Neural progenitor cell (in vitro differentiated cells): ENCODE data around the gene ODAPH. TPM values are rescaled to one million over a fixed set of nuclear protein-coding genes. Genes with fewer than 3 reads are reported as not detected.

Source experiments
- DNase-seq: peaks from one replicate; pipeline ENCODE4 v3.0.0-alpha.2; 2016; ENCODE audit warnings: low spot score
- H2AFZ ChIP-seq: fragments of 200-600 bp; sonication (generic); replicated peaks from 2 replicates; pipeline ENCODE4 v1.6.1; 2016; ENCODE audit warnings: antibody characterized with exemption
- H3F3A ChIP-seq: fragments of 200-600 bp; sonication (generic); 2 replicates; pipeline ENCODE4 v1.6.1; 2016; ENCODE audit warnings: antibody characterized with exemption, low read depth
- H3K27ac ChIP-seq: fragments of 200-600 bp; sonication (generic); 2 replicates; pipeline ENCODE4 v1.5.1; 2016; ENCODE audit warnings: mild to moderate bottlenecking
- H3K27me3 ChIP-seq: fragments of 200-600 bp; sonication (generic); 2 replicates; pipeline ENCODE4 v1.6.1; 2016; ENCODE audit warnings: mild to moderate bottlenecking, moderate library complexity
- H3K36me3 ChIP-seq: fragments of 200-600 bp; sonication (generic); 2 replicates; pipeline ENCODE4 v1.5.1; 2016
- H3K4me1 ChIP-seq: fragments of 200-600 bp; sonication (generic); 2 replicates; pipeline ENCODE4 v1.6.1; 2016; ENCODE audit warnings: mixed run types
- H3K4me2 ChIP-seq: fragments of 200-600 bp; sonication (generic); 2 replicates; pipeline ENCODE4 v1.6.1; 2016
- H3K4me3 ChIP-seq: fragments of 200-600 bp; sonication (generic); 2 replicates; pipeline ENCODE4 v1.5.1; 2016
- H3K79me2 ChIP-seq: fragments of 200-600 bp; sonication (generic); 2 replicates; pipeline ENCODE4 v1.6.1; 2016; ENCODE audit warnings: low read depth
- H3K9ac ChIP-seq: fragments of 200-600 bp; sonication (generic); 2 replicates; pipeline ENCODE4 v1.6.1; 2016
- H3K9me3 ChIP-seq: fragments of 200-600 bp; sonication (generic); 2 replicates; pipeline ENCODE4 v1.5.1; 2016; ENCODE audit warnings: low read depth
- H4K20me1 ChIP-seq: fragments of 200-600 bp; sonication (generic); 2 replicates; pipeline ENCODE4 v1.6.1; 2016; ENCODE audit warnings: low read depth
- H3K27ac Mint-ChIP-seq: 3 replicates; pipeline ENCODE4 v1.8.0; 2021; ENCODE audit warnings: mixed read lengths
- H3K27me3 Mint-ChIP-seq: 2 replicates; pipeline ENCODE4 v1.8.0; 2022; ENCODE audit warnings: low read depth, mild to moderate bottlenecking, inconsistent platforms, moderate library complexity, mixed read lengths; ENCODE audit not compliant: insufficient read depth
- H3K36me3 Mint-ChIP-seq: 3 replicates; pipeline ENCODE4 v1.8.0; 2021; ENCODE audit warnings: mixed read lengths
- H3K4me1 Mint-ChIP-seq: 3 replicates; pipeline ENCODE4 v1.8.0; 2021; ENCODE audit warnings: mixed read lengths
- H3K4me3 Mint-ChIP-seq: 3 replicates; pipeline ENCODE4 v1.8.0; 2021; ENCODE audit warnings: mild to moderate bottlenecking, moderate library complexity, mixed read lengths
- H3K9me3 Mint-ChIP-seq: 3 replicates; pipeline ENCODE4 v1.8.0; 2020; ENCODE audit warnings: mixed read lengths
- CTCF ChIP-seq: fragments of 200-600 bp; sonication (generic); IDR thresholded peaks from 2 replicates; pipeline ENCODE4 v1.5.1; 2017; ENCODE audit warnings: antibody characterized with exemption, mild to moderate bottlenecking
- EZH2 ChIP-seq: fragments of 200-600 bp; sonication (generic); IDR thresholded peaks from 2 replicates; pipeline ENCODE4 v1.6.1; 2017; ENCODE audit warnings: antibody characterized with exemption, mild to moderate bottlenecking, moderate library complexity
- EZH2phosphoT487 ChIP-seq: fragments of 200-600 bp; sonication (generic); IDR thresholded peaks from 2 replicates; pipeline ENCODE4 v1.6.1; 2017; ENCODE audit warnings: antibody characterized with exemption
- total RNA-seq: library from RNA; depleted of rRNA; stranded (reverse); fragments of >200 nt; gene quantifications from 2 replicates; pipeline ENCODE4 v1.2.3, GENCODE V29; 2015; ENCODE audit warnings: low replicate concordance

The ODAPH gene
- total RNA-seq, 1 donor from 2014 or later, result not detected

DNA sequence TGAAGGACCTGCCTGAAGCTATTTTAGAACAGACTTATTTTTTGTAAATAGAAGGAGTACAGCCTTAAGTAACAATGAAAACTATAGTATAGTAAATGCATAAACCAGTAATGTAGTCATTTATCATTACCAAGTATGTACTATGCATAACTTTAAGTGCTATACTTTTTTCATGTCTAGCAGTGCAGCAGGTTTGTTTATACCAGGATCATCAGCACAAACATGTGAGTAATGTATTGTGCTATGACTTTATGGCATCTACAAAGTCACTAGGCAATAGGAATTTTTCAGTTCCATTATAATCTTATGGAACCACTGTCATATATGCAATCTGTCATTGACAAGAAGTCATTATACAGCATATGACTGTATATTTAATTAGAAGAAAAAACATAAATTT is 3.4 kb upstream of the ODAPH start:
- Histone ChIP-seq H3K9ac (no peak overlapping the region), H3F3A (no peaks in the 10 kb centered on the region), H3K79me2 (no peaks in the 10 kb centered on the region), H3K4me2 (no peak overlapping the region), H3K27ac (no peak overlapping the region), H3K9me3 (no peaks in the 10 kb centered on the region), H2AFZ (no peak overlapping the region), H3K4me1 (peaks cover 9% of the 10 kb centered on the region), H3K27me3 (no peaks in the 10 kb centered on the region), H3K36me3 (no peaks in the 10 kb centered on the region), H4K20me1 (no peaks in the 10 kb centered on the region), H3K4me3 (no peak overlapping the region)
- no peak for TF ChIP-seq CTCF
- TF ChIP-seq EZH2phosphoT487, result no peak
- TF ChIP-seq EZH2, result no peak
- no peak overlapping the region for H3K27ac Mint-ChIP-seq
- no peaks in the 10 kb centered on the region for H3K36me3 Mint-ChIP-seq
- DNase-seq, result no peak
- H3K9me3 Mint-ChIP-seq, result no peaks in the 10 kb centered on the region
- no peak overlapping the region for H3K4me3 Mint-ChIP-seq
- peaks cover 24% of the 10 kb centered on the region for H3K4me1 Mint-ChIP-seq
- peaks cover 5% of the 10 kb centered on the region for H3K27me3 Mint-ChIP-seq

DNA sequence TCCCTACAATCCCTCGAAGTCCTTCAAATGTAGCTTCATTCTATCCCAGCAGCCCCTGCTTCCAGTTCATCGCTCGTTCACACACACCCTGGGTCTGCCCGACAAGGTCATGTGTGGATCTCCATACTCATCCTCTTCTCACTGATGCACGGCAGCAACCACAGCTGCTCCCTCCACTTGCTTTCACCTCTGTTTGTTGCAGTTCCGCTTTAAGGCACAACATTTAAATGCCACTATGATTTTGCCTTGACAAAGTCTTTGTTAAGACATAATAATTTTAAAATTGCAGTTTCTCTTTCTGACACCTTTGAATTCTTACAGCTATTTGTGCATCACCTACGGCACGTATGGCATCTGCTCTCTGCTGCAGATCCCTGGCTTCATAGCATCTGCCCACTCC is 1.8 kb downstream of the ODAPH start:
- Mint-ChIP-seq H3K36me3 (no peaks in the 10 kb centered on the region), H3K4me3 (no peak overlapping the region), H3K4me1 (peaks cover 23% of the 10 kb centered on the region), H3K27me3 (peaks cover 2% of the 10 kb centered on the region), H3K27ac (no peak overlapping the region), H3K9me3 (no peaks in the 10 kb centered on the region)
- H3K79me2 ChIP-seq, result no peaks in the 10 kb centered on the region
- H3K9ac ChIP-seq, result no peak overlapping the region
- no peak for DNase-seq
- no peaks in the 10 kb centered on the region for H3K36me3 ChIP-seq
- no peak overlapping the region for H3K27ac ChIP-seq
- H3K4me1 ChIP-seq, result peaks cover 9% of the 10 kb centered on the region
- H3K27me3 ChIP-seq, result no peaks in the 10 kb centered on the region
- no peak overlapping the region for H2AFZ ChIP-seq
- no peaks in the 10 kb centered on the region for H3F3A ChIP-seq
- no peaks in the 10 kb centered on the region for H3K9me3 ChIP-seq
- H4K20me1 ChIP-seq, result no peaks in the 10 kb centered on the region
- H3K4me2 ChIP-seq, result no peak overlapping the region
- H3K4me3 ChIP-seq, result no peak overlapping the region
- TF ChIP-seq CTCF (no peak), EZH2phosphoT487 (no peak)

- Histone ChIP-seq H3K9me3 (no peaks in the 10 kb centered on the region), H3K9ac (no peak overlapping the region), H3K79me2 (no peaks in the 10 kb centered on the region), H3K4me1 (peaks cover 3% of the 10 kb centered on the region), H3K4me3 (no peak overlapping the region), H3F3A (no peaks in the 10 kb centered on the region), H3K27me3 (no peaks in the 10 kb centered on the region), H3K27ac (no peak overlapping the region), H3K36me3 (no peaks in the 10 kb centered on the region), H4K20me1 (no peaks in the 10 kb centered on the region), H2AFZ (peak overlapping the region; percentile 81), H3K4me2 (no peak overlapping the region)
- DNase-seq, result peak; percentile 62
- Mint-ChIP-seq H3K27ac (no peak overlapping the region), H3K4me1 (peaks cover 6% of the 10 kb centered on the region), H3K27me3 (peaks cover 4% of the 10 kb centered on the region), H3K4me3 (no peak overlapping the region), H3K9me3 (no peaks in the 10 kb centered on the region), H3K36me3 (no peaks in the 10 kb centered on the region)
- no peak for TF ChIP-seq CTCF
- no peak for TF ChIP-seq EZH2
- TF ChIP-seq EZH2phosphoT487, result no peak
These were observed 5.9 kb downstream of the ODAPH start for GRCh38 chr4:75561789-75562188.

GRCh38 chr4:75564023-75564422 is 8.2 kb downstream of the ODAPH start:
- no peaks in the 10 kb centered on the region for H3F3A ChIP-seq
- H3K36me3 ChIP-seq, result no peaks in the 10 kb centered on the region
- Mint-ChIP-seq H3K4me3 (no peak overlapping the region), H3K9me3 (peaks cover 5% of the 10 kb centered on the region), H3K27ac (no peak overlapping the region), H3K27me3 (peaks cover 6% of the 10 kb centered on the region), H3K4me1 (peaks cover 4% of the 10 kb centered on the region), H3K36me3 (no peaks in the 10 kb centered on the region)
- DNase-seq, result no peak
- H2AFZ ChIP-seq, result peak overlapping the region; percentile 13
- no peak overlapping the region for H3K4me3 ChIP-seq
- H3K4me2 ChIP-seq, result no peak overlapping the region
- no peaks in the 10 kb centered on the region for H4K20me1 ChIP-seq
- no peaks in the 10 kb centered on the region for H3K4me1 ChIP-seq
- no peak overlapping the region for H3K9ac ChIP-seq
- H3K27me3 ChIP-seq, result no peaks in the 10 kb centered on the region
- H3K9me3 ChIP-seq, result no peaks in the 10 kb centered on the region
- TF ChIP-seq CTCF (no peak), EZH2phosphoT487 (no peak), EZH2 (no peak)
- no peaks in the 10 kb centered on the region for H3K79me2 ChIP-seq
- no peak overlapping the region for H3K27ac ChIP-seq
